NCI-H226 (cell line): ENCODE results near the gene COL17A1.

Experiments used
- DNase-seq: peaks from one replicate; pipeline ENCODE4 v3.0.0-alpha.2; 2015

The COL17A1 gene

DNA sequence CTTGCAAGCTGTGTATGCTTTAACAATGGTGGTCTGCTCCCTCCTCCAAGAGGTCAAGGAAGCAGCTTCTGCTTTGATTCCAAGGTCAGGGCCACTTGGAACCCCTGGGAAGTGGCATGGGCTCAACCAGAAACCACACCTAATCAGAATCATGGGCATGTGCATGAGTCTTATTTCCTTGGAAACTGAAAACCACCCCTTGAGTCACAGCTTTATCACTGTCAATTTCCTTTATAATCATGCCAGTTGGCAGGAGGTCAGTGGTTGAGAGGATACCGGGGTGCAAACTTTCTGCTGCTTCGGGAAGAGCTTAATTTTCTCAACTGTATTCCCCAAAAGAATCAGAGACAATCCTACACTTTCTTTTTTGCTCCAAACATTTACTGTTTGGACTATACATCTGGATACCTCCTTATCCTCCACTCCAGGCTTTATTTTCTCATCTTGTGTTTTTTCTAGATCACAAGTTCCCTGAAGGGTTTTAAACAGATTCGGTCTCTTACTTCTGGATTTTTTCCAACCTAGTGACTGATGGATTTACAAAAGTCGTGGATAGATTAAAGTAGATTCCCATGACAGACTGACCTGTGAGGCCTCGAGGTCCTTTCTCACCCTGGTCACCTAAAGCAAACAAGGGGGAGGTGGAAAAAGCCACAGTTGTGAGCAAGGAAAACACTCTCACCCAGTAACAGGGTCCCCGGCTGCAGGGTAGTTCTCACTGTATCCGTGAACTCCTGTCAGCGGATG lies 36.0 kb downstream of the COL17A1 start:
- DNase-seq = peak; percentile 91

- no peak for DNase-seq
These were observed 39.0 kb downstream of the COL17A1 start for GRCh38 chr10:104046651-104047050.

GRCh38 chr10:104045151-104046089 lies 40.3 kb downstream of the COL17A1 start:
- DNase-seq = peak; percentile 65

GRCh38 chr10:104043854-104044253 lies 41.8 kb downstream of the COL17A1 start:
- DNase-seq = no peak

GRCh38 chr10:104043185-104043830 lies 42.4 kb downstream of the COL17A1 start:
- DNase-seq = no peak

GRCh38 chr10:104041891-104042535 lies 43.7 kb downstream of the COL17A1 start:
- no peak for DNase-seq

- no peak for DNase-seq
These were observed 44.6 kb downstream of the COL17A1 start for GRCh38 chr10:104040862-104041789.

GRCh38 chr10:104040382-104040781 lies 45.3 kb downstream of the COL17A1 start:
- no peak for DNase-seq

- DNase-seq = no peak
These were observed 46.5 kb downstream of the COL17A1 start for GRCh38 chr10:104038958-104039752.

GRCh38 chr10:104038537-104038936 lies 47.1 kb downstream of the COL17A1 start:
- no peak for DNase-seq

GRCh38 chr10:104037261-104037951 lies 48.3 kb downstream of the COL17A1 start:
- DNase-seq = no peak

DNA sequence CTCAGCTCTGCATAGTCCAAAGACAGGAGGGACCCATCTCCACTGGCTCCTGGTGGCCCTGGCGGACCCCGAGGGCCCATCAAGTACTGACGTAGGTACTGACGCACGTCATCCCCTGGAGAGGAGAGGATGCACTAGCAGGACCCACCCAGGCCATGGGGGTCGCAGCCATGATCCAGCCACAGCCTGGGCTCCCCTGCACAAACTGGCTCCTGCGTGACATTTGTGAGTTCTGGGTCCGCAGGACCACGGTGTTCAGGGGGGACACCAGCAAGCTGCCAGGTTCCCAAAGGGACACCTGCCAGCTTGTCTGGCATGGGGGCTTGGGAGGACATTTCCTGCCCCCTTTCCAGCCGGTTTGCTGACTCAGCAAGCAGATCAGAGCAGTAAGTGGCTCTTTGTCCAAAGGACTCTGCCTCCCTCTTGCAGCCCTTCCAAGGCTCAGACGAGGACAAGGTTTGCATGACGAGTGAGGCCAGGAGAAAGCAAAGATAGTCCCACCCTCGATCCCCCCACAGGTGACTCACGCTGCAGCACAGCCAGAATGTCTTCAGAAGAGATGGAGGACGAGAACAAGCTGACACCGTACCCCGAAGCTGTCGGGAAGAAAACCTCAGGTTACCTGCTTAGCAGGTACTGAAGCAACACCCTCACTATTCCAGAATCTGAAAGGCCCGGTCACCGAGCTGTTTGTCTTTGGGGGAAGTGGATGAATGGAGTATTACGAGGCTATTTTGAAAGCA lies 49.0 kb downstream of the COL17A1 start:
- DNase-seq = no peak

- no peak for DNase-seq
These were observed 49.7 kb downstream of the COL17A1 start for GRCh38 chr10:104036069-104036384.

DNA sequence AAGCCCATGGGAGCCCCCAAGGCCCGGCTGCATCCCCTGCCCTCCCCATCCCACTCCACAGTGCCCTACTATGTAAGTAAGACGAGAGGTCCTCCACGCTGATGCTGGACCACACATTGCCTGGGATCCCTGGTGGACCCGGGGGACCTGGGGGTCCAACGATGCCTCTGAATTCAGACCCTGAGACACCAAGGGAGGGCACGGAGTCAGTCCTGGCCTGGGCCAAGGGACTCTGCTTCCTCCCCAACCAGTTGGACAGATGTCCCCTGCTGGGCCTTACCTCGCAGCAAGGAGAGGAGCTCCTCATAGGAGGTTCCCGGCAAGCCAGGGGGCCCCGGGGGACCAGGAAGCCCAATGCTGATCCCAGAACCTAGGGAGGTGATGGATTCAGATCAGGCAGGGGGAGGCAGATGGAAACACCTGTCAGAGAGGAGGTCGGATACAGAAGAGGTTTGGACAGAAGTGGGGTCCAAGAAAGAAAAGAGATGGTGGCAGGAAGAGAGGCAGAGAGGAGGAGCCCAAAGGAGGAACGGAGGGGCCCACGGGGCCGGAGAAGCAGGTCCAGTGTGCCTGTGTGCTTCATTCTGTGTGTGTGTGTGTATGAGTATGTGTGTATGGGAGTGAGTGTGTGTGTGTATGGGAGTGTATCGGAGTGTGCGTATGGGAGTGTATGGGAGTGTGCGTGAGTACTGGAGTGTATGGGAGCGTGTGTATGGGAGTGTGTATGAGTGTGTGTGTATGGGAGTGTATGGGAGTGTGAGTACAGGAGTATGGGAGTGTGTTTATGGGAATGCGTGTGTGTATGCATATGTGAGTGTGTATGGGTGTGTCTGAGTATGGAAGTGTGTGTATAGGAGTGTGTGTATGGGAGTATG lies 50.2 kb downstream of the COL17A1 start:
- no peak for DNase-seq

DNA sequence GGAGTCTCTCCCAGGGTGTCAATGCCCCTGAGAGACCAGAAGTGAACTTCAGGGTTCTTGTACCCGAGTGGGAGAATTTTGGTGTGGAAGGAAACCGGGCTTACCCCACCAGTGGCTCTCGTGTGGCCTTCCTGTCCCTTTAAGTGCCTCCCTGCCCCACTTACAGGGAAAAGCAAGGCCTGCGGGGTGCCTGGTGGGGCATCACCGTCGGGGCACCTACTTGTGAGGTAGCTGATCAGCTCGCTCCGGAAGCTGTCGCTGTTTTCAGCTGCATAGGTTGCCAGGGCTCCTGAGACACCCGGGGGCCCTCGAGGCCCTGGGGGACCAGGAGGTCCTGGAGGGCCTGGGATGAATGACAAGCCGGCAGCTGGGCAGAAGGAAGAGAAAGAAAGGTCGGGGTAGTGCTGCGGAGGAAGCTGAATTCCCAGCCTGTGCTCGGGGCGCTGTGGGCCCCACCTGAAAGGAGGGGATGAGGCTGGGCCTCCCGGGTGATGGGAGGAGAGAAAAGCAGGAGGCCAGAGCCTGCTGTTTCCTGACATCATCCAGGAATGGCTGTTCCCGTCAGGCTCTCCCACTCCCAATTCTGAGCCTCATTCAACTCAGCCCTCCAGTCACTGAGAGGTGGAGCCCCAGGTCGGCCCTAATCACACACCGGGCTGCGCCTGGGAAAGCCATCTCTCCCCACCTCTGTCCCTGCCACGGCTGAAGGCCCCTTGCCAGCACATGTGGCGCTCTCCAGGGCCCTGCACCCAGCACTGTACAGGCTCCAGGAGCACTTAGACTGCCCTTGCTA lies 51.1 kb downstream of the COL17A1 start:
- DNase-seq = no peak

DNA sequence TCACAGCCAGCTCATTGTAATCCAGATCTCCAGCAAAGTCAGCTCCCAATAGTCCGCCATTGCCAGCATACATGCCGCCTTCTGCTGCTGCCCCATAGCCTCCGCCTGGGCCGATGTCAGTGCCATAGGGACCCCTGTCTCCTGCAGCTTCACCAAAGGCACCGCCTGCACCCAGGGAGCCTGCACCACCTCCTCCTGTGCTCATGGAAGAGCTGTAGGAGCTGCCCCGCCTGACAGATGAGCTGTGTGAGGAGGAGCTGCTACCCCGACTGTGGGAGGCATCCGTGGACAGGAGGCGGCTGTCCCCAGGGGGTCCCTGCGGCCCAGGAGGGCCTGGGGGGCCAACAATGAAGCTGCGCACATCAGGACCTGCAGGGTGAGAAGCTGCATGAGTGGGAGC lies 51.7 kb downstream of the COL17A1 start:
- no peak for DNase-seq

- DNase-seq = no peak
These were observed 52.2 kb downstream of the COL17A1 start for GRCh38 chr10:104033401-104033930.
